ENCODE results near the gene CDKN1A. TPM values are rescaled to one million over a fixed set of nuclear protein-coding genes. Genes with fewer than 3 reads are reported as not detected.

Gene CDKN1A
- total RNA-seq, 4 donors from 2014 or later = 41.0 to 64.5 (median 61.8) TPM

DNA sequence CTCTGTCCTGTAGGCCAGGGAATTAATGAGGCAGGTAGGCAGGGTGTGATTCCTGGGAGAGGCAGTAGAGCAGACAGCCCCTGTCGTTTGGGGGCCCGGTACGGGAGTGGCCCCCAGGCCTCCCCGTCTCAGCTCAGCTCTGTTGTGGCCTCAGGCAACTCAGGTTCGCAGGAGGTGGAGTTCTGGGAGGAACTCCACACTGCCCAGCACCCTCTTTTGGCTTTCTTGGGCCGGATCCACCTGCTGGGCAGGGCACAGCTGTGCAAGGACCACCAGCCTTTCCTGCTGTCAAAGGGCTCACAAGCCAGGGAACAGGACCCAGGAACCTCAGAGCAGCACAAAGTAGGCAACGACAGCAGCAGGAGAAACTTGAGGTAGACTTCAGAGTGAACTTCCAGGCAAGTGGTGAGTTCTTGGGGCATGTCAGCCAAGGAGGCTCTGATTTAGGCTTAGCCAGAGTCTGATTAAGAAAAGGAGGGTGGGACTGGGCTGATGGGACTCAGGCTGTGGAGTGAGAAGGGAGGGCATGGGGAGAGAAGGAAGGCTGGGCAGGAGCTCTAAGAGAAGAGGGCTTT is 56.1 kb downstream of the CDKN1A start:
- Histone ChIP-seq H3K27me3 (no peaks in the 10 kb centered on the region), H3K4me3 (replicated peaks in 1 of 3) (no peak overlapping the region), H3K9me3 (no peaks in the 10 kb centered on the region), H3K27ac (peak overlapping the region; percentile 29 to 91 (median 70)), H3K4me1 (peaks cover 8 to 23% of the 10 kb centered on the region in 2 donors), H3K36me3 (no peaks in the 10 kb centered on the region)
- TF ChIP-seq, protein P1, sequence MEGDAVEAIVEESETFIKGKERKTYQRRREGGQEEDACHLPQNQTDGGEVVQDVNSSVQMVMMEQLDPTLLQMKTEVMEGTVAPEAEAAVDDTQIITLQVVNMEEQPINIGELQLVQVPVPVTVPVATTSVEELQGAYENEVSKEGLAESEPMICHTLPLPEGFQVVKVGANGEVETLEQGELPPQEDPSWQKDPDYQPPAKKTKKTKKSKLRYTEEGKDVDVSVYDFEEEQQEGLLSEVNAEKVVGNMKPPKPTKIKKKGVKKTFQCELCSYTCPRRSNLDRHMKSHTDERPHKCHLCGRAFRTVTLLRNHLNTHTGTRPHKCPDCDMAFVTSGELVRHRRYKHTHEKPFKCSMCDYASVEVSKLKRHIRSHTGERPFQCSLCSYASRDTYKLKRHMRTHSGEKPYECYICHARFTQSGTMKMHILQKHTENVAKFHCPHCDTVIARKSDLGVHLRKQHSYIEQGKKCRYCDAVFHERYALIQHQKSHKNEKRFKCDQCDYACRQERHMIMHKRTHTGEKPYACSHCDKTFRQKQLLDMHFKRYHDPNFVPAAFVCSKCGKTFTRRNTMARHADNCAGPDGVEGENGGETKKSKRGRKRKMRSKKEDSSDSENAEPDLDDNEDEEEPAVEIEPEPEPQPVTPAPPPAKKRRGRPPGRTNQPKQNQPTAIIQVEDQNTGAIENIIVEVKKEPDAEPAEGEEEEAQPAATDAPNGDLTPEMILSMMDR (IDR thresholded peaks at IDR 0.05) = no peak
- no peak for TF ChIP-seq POLR2A (IDR thresholded peaks at IDR 0.05)
- intact Hi-C loops (cut with DNase I) = no loop called here
- 74 to 75% methylated on average over 6 to 7 of the region's 7 CpGs for WGBS, 2 donors
- DNase-seq = no peak

DNA sequence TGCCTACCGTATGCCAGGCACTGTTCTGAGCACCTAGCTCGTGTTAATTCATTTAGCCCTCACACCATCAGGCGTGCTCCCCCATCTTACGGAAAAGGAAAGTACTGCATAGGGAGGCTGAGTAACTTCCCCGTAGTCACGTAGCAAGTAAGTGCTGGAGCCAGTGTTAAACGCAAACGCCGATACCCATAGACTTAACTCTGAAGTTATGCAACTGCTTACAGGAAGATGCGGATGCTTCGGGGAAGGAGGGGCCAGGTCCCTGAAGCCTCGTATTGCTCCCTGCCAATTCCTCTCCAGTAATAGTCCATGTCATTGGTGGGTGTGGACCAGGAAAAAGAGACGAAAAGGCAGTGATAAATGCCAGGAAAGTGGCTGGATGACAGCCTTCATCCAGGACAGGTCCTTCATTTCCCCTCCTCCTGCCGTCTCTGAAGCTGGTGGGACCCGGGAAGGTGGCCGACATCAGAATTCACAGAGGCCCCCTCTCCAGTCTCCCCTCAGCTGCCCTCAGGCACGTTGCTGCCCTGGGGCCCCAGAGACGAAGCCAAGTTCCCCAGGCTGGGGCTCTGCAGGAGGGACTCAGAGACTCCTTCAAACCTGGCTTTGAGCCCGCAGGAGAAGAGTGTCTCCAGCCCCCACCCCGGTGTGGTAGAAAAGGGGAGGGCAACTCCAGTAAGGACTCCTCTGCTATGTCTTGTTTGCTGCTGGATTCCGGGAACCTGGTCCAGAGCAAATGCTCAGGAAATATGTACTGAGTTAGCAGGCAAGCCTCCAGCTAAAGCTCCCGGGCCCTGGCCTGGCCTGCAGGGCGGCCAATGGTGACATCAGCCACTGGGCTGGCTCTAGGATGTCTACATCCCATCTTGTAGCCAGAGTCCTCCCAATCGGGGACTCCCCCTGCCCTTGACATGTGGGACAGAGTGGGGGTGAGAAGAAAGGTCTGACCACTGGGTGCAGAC is 56.9 kb downstream of the CDKN1A start:
- Histone ChIP-seq H3K9me3 (no peaks in the 10 kb centered on the region), H3K27ac (peak overlapping the region; percentile 61 to 91 (median 70)), H3K4me1 (peaks cover 8 to 23% of the 10 kb centered on the region in 2 donors), H3K4me3 (replicated peaks in 1 of 3) (peak overlapping the region in 1 of 3 donors; percentile 24), H3K36me3 (no peaks in the 10 kb centered on the region), H3K27me3 (no peaks in the 10 kb centered on the region)
- intact Hi-C loops (cut with DNase I) = no loop called here
- WGBS, 2 donors = 7 to 10% methylated on average over 20 to 24 of the region's 24 CpGs
- DNase-seq = peak; percentile 74 to 77
- TF ChIP-seq POLR2A (IDR thresholded peaks at IDR 0.05) = no peak
- TF ChIP-seq, protein P1 (IDR thresholded peaks at IDR 0.05) = no peak

Small RNA genes lying within 50 kb of the gene (small RNA-seq; reads per million reads assigned to genes)
- gene RF00019 (not detected), gene RNU1-88P (not detected)

Other genes with a start within 250 kb of the CDKN1A start
- not detected for gene PXT1, start 235.9 kb upstream of the CDKN1A start, total RNA-seq
- gene KCTD20, start 235.7 kb upstream of the CDKN1A start, total RNA-seq = 10 to 100 TPM; 32.4 to 55.3 (median 37.2) TPM
- 10 to 100 TPM; 11.9 to 21.9 (median 14.1) TPM for gene STK38, start 131.2 kb upstream of the CDKN1A start, total RNA-seq
- 100 to 1,000 TPM; 120 to 287 (median 144) TPM for gene SRSF3, start 84.4 kb upstream of the CDKN1A start, total RNA-seq
- under 1 TPM in 1 of 4 donors, not detected in 3; 0.11 TPM for gene RAB44, start 19.1 kb downstream of the CDKN1A start, total RNA-seq
- 1 to 10 TPM; 1.1 to 4.6 (median 2.9) TPM for gene CPNE5, start 160.7 kb downstream of the CDKN1A start, total RNA-seq
- 10 to 100 TPM; 35.3 to 69.4 (median 44.3) TPM for gene PPIL1, start 196.1 kb downstream of the CDKN1A start, total RNA-seq
- gene C6orf89, start 207.2 kb downstream of the CDKN1A start, total RNA-seq = 10 to 100 TPM; 58.2 to 89.6 (median 68.9) TPM